Hippocampal formation (tissue), 2 donors: ENCODE data around the gene DGKQ.

Source experiments
- DNase-seq, 2 donors: peaks; one replicate each; lab custom pipeline; 2025; lab: John Stamatoyannopoulos, UW

The DGKQ gene

DNA sequence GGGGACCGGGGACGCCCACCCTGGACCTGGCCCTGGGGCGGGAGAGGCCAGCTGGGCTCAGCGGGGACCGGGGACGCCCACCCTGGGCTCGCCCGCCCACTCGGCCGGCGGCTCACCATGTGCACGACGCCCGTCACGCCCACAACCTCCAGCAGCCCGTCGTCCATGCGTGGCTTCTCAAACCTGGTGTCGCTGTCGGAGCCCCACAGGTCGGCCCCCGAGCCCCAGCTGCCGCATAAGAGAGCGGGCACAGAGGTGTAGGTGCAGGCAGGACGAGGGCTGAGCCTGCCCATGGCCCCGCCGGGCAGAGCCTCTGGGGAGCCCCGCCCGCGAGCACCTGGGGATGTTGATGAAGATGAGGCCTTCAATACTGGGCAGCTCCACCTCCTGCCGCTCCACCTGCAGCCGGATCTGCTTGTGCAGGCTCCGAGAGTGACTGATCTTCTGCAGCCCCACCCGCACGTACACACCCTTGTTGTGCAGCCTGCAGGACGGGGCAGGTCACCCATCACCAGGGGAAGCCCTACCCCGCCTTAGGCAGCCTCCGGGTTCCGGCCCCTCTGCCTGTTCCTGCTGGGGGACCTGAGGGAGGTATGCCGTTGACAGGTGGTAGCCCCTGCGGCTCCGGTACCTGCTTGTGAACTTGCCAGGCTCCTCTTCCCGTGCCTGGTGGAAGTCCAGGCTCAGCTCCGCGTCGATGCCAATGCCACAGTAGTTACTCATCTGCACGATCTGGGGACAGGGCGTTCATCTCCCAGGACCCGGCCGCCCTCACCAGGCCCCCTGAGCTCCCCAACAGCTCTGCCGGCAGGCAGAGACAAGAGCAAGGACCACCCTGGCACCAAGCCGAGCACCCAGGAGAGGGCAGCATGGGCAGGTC is 11.8 kb downstream of the DGKQ start:
- DNase-seq, result no peak

DNA sequence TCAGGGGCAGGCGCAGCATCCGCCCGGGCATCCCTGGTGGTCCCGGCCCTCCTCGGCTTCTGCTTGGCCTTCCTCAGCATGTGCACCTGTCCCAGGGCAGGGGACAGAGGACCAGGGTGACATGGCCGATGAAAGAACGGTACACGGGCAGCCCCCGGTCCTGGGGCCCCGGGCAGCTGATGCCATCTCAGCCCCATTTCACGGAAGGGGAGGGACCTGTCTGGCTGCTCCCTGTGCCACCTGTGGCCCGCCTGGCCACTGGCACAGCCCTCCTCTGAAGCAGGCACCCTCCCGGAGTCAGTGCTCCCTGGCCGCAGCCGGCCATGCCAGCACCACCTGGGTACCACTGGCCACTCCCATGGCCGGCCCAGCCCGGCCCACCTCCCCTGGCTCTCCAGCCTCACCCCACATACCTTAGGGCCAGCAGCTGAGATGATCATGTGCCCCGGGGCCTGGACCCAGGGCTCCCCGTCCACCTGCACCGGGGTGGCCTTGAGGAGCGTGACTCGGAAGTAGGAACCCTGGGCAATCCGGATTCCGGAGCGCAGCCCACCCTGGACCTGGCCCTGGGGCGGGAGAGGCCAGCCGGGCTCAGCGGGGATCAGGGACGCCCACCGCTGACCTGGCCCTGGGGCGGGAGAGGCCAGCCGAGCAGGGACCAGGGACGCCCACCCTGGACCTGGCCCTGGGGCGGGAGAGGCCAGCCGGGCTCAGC is 12.6 kb downstream of the DGKQ start:
- no peak for DNase-seq

DNA sequence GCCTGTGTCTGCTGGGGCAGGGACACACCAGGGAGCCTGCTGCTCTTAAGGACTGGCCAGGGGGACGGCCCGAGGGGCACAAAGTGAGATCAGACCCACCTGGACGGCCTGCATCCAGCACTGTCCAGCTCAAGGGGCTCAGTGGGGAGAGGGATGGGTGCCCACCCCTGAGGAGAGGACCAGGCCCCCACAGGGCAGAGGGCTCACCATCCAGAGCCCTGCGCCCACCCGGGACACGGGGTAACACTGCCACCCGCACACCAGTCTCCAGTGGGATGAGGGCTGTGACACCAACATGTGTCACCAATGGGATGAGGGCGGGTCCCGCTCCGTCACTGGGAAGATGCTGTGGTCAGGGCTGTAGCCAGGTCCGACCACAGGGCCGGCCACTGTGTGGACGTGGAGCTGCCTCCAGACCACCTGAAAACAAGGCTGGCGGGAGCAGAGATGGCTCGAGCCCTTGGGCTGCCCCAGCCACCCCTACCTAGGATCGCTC is 13.2 kb downstream of the DGKQ start:
- DNase-seq, result no peak

- DNase-seq, result no peak
Measured at GRCh38 chr4:959338-960139, 13.8 kb downstream of the DGKQ start.

- no peak for DNase-seq
Measured at GRCh38 chr4:958696-959337, 14.6 kb downstream of the DGKQ start.

GRCh38 chr4:958314-958665 is 15.1 kb downstream of the DGKQ start:
- no peak for DNase-seq

- DNase-seq, result no peak
Measured at GRCh38 chr4:957581-958313, 15.6 kb downstream of the DGKQ start.

- no peak for DNase-seq
Measured at GRCh38 chr4:957231-957580, 16.2 kb downstream of the DGKQ start.

DNA sequence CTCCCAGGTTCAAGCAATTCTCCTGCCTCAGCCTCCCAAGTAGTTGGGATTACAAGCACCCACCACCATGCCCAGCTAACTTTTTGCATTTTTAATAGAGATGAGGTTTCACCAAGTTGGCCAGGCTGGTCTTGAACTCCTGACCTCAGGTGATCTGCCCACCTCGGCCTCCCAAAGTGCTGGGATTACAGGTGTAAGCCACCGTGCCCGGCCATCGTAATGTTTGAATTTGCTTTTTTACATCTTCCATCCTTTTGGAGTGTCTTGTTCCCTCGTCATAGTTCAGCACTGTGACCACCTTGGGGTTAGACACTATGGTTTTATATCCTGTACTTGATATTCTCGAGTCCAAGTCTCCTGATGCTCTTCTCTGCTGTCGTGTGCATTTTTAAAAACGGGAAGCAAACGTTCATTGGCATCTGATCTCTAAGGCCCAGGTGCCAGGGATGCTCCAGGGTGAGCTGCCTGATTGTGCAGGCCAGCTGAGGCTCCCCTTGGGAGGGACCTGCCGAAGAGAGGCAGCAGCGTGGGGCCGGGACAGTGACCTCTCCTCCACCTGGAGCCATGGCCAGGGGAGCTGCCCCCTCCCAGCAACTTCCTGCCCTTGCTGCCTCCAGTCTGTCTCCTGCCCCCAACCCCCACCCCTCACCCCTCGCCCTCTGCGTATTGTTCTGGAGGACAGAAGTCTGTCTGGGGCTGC is 16.7 kb downstream of the DGKQ start:
- DNase-seq, result no peak

DNA sequence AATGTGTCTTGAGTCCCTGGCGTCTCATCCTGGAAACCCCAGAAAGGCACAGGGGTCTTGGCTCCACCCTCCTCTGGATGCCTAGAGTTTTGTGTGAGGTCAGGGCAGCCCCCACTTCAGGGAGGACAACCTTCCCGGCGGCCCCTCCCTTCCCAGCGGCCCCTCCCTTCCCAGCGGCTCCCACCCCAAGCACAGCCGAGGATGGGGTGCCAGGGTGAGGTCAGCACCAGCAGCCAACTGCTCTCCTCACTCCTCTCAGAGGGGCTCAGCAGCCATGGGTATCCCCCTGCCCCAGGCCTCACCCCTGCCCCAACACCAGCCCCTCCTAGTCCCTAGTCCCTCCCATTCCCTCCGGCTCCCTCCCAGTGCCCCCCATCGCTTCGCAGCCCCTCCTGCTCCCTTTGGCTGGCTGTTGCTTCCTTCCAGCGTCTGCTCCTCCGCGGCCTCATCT is 17.4 kb downstream of the DGKQ start:
- no peak for DNase-seq

GRCh38 chr4:955161-955921 is 18.0 kb downstream of the DGKQ start:
- DNase-seq, result no peak

- DNase-seq, result no peak
Measured at GRCh38 chr4:954211-955020, 19.0 kb downstream of the DGKQ start.

- no peak for DNase-seq
Measured at GRCh38 chr4:953574-953915, 19.8 kb downstream of the DGKQ start.

GRCh38 chr4:952881-953573 is 20.3 kb downstream of the DGKQ start:
- DNase-seq, result no peak

DNA sequence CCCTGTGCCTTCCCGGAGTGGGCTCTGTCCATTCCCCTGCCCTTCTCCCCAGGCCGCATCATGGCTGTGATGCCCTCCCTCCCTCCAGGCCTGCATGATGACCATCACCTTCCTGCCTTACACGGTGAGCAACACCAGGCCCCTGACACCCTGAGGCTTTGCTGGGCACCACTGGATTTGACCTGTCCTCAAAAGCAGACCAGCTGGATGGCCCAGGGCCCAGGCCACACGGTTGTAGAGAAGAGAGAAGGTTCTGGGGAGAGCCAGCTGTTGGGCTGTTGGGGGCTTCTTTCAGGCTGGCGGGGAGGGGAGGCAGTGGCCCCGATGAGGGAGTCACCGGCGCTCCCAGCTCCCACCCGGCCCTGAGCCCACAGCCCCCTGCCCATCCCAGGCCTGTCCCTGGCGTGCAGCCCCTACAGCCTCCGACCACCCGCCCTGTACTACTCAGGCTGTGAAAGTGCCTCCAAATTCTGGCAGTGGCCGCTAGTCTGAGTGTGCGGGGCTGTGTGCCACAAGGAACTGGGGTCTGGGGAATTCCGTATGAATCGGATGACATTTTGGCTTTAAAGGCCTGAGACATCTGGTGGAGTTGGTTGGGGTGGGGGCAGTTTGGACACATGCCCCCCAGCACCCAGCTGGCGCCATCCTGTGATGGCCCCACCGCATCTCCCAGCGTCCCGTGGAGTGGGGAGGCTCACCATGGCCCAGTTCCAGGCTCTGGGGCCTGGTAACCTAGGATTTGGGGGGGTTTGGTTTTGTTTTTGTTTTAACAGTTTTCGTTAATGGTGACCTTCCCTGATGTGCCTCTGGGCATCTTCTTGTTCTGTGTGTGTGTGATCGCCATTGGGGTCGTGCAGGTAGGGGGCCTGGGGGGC is 21.5 kb downstream of the DGKQ start:
- DNase-seq, result no peak

- DNase-seq, result no peak
Measured at GRCh38 chr4:951186-951585, 22.2 kb downstream of the DGKQ start.
